AG09309 (cell line): Measurements from ENCODE around the gene CTF1.

Source experiments
- DNase-seq: peaks from one replicate; pipeline ENCODE4 v3.0.0-alpha.2; 2010; ENCODE audit warnings: low read depth
- H3K4me3 ChIP-seq: 2 replicates; pipeline ENCODE4 v1.5.1; 2011; ENCODE audit warnings: mild to moderate bottlenecking, low read depth, low read length, moderate library complexity; ENCODE audit not compliant: control insufficient read depth
- TF ChIP-seq, protein P1 (sequence below): IDR thresholded peaks from 2 replicates; pipeline ENCODE4 v1.5.1; 2011; ENCODE audit warnings: mild to moderate bottlenecking, low read depth, low read length, inconsistent platforms; ENCODE audit not compliant: insufficient read depth, control insufficient read depth; ENCODE audit errors: missing control alignments

CTF1 gene

DNA sequence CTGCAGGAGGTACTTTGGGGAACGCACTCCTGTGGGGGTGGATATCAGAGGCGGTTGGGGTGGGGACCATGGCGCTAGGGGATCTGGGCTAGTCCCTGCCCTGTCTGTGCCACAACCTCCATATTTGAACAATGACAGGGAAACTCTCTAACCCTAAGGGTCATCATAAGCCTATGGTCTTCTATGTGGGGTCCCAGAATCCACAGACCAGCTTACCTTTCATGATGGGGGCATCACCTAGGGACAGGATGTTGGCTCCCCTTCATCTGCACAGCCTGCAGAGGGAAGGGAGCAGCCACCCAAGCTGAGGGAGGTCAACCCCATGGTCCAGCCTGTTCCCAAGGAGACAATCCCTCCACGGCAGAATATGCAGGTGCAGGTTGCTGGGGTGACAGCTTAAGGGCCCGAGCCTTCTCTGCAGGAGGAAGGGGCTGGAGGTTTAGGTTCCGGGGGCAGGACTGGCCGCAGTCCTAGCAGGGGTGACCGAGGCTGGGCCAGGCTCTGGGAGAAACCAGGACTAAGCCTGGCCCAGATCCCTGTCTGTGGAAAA, 54.2 kb downstream of the CTF1 start:
- TF ChIP-seq, protein P1, sequence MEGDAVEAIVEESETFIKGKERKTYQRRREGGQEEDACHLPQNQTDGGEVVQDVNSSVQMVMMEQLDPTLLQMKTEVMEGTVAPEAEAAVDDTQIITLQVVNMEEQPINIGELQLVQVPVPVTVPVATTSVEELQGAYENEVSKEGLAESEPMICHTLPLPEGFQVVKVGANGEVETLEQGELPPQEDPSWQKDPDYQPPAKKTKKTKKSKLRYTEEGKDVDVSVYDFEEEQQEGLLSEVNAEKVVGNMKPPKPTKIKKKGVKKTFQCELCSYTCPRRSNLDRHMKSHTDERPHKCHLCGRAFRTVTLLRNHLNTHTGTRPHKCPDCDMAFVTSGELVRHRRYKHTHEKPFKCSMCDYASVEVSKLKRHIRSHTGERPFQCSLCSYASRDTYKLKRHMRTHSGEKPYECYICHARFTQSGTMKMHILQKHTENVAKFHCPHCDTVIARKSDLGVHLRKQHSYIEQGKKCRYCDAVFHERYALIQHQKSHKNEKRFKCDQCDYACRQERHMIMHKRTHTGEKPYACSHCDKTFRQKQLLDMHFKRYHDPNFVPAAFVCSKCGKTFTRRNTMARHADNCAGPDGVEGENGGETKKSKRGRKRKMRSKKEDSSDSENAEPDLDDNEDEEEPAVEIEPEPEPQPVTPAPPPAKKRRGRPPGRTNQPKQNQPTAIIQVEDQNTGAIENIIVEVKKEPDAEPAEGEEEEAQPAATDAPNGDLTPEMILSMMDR: no peak
- H3K4me3 ChIP-seq: peak overlapping the region; percentile 88

DNA sequence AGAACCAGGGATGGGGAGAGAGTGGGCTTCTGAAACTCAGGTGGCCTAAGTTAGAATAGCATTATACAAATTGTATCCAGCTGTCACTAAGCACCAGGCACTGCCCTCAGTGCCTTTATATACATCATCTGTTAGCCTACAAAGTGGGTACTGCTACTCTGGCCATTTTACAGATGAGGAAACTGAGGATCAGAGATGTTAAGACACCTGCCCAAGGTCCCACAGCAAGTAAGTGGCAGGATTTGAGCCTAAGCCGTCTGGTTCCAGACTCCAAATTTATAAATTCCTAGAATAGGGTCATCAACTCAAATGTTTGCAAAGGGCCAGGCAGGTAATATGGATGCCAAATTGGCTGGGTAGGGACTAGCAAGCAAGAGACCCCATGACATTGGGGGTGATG, 54.8 kb downstream of the CTF1 start:
- no peak overlapping the region for H3K4me3 ChIP-seq
- DNase-seq: no peak
- TF ChIP-seq, protein P1: no peak

More for the DNA sequence above, 54.2 kb downstream of the CTF1 start:
- DNase-seq: no peak

DNA sequence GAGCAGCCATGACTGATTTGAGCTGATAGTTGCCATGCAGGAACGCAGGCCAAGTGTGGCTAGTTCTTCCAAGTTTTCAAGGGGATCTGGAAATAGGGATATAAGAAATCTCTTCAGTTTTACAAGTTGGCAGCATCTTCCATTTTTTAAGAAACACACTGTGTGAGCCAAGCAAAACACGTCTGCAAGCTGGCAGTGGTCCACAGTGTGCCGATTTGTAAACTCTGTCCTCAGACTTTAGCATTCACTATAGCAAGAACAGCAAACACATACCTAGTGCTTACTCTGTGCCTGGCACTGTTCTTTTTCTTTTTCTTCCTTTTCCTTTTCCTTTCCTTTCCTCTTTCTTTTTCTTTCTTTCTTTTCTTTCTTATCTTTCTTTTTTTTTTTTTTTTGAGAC, 55.3 kb downstream of the CTF1 start:
- DNase-seq: peak; percentile 42

DNA sequence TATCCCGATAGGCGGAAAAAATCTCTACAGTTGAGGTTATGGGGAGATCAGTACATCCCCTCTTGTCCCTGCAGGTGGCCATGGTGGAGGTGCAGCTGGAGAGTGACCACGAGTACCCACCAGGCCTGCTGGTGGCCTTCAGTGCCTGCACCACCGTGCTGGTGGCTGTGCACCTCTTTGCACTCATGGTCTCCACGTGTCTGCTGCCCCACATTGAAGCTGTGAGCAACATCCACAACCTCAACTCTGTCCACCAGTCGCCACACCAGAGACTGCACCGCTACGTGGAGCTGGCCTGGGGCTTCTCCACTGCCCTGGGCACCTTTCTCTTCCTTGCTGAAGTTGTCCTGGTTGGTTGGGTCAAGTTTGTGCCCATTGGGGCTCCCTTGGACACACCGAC, 56.7 kb downstream of the CTF1 start:
- TF ChIP-seq, protein P1: no peak
- no peak overlapping the region for H3K4me3 ChIP-seq
- DNase-seq: no peak

More for the DNA sequence above, 55.3 kb downstream of the CTF1 start:
- no peak overlapping the region for H3K4me3 ChIP-seq
- TF ChIP-seq, protein P1: no peak
